HG03135 (cell line): ENCODE data around the gene TEX28.
"Not testable (repeated sequence)": the region's sequence is repeated elsewhere in the genome, so short reads cannot be mapped to it uniquely, and the experiment has no call there.

Source experiments
- ATAC-seq: cut with Tn5 transposase; IDR thresholded peaks from one replicate; pipeline ENCODE4 v1.9.1; 2021; ENCODE audit warnings: mild to moderate bottlenecking, moderate library complexity; ENCODE audit not compliant: unreplicated experiment

The TEX28 gene

DNA sequence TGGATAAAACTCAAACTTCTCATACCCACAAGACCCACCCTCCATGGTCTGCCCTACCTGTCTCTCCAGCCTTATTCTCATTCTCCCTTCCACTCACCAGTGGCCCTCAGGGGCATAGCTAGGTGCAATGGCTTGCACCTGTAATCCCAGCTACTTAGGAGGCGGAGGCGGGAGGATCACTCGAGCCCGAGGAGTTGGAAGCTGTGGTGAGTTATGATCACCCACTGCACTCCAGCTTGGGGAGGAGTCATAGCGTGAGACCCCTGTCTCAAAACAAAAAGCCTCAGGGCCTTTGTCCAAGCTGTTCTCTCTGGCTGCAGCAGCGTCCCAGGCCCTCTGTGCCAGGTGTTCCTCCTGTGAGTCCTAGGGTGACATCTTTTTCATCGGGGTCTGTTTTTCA is 17.2 kb upstream of the TEX28 start:
- no peak for ATAC-seq

DNA sequence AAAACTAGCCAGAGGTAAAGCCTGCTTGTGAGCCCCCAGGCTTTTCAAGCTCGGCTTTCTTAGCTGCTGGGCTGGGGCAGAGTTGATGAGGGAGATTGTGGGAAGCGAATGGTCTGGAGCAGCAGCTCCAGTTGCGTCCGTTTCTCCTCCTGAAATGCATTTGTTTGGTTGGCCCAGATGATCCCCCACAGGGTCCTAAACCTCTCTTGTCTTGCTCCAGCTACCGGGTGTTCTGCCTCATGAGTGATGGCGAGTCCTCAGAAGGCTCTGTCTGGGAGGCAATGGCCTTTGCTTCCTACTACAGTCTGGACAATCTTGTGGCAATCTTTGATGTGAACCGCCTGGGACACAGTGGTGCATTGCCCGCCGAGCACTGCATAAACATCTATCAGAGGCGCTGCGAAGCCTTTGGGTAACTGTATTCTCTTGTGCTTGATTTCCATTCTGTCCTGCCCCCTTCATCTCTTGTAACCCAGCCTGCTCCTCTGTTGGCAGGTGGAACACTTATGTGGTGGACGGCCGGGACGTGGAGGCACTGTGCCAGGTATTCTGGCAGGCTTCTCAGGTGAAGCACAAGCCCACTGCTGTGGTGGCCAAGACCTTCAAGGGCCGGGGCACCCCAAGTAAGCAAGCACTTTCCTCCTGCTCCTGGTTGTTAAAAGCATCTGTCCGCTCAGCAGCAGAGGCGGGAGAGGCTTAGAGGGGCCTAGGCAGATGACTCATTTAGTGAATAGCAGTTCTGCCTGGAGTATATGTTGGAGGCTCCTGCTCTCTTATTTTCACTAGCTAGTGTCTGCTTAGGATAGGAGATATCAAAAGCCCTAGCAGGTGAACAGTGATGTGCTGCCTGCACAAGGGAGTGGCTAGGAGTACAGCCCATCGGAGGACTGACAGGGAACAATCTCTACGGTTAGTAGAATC is 16.0 kb upstream of the TEX28 start:
- ATAC-seq: no peak

DNA sequence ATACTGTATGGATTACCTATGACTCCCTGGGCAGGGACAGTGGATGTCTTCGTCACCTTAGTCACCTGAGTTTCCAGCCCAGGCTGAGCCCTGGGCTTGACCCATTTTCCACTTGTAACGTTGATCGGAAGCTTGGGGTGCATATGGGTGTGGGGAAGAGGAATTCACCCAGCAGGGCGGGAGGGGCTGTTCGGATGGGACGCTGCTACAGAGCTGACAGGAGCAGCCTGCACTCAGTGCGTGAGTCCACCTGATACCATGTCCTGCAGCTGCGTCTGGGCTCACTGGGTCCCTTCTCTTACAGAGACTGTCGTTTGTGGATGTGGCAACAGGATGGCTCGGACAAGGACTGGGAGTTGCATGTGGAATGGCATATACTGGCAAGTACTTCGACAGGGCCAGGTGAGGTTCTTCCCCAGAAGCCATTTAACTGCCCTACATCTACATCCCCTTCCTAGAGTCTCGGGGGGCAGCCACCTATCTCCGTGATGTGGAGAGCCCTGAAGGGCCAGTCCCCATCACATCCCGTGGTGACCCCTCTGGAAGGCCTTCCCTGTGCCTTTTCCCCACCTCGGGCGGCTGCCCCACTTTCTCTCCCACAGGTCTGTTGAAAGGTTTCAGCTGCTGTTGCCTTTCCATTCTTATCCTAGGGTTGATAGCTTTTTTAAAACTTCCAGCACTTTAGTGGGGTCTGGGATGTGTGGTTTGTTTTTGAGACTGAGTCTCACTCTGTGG is 14.3 kb upstream of the TEX28 start:
- ATAC-seq: no peak

DNA sequence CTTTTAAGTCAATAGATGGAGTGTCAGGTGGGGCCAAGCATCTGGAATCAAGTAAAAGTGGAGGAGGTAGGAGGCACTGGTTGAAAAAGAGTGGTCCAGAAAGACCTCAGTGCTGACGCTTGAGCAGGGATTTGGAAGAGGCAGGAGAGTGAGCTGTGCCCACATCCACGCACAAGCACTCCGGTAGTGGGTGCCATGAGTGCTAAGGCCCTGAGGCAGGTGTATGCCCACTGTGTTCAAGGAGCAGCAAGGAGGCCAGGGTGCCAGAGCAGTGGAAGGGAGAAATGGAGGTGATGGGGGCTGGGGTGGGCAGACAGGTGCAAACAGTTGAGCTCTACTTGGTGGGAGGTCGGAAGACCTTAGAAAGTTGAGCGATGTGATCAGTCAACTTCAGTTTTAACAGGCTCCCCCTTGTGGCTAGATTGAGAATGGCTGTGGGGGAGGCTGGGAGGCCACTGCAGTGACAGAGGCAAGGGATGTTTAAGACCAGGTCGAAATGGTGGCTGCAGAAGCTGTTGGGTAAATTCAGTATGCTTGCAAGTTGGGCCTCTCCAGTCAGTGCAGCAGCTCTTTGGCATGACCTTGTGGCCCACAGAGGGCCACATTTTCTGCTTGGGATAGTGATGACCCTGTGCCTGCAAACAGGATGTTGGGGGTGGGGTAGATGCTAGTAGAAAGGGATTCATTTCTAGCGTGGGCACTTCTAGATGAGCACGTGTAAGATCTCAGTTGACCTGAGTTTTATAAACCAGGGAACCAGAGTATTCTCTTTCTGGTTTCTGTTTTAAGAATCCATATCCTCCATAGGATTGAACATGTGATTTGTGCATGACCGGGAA is 13.4 kb upstream of the TEX28 start:
- no peak for ATAC-seq

GRCh38 chrX:154307202-154307601 is 12.3 kb upstream of the TEX28 start:
- no peak for ATAC-seq

GRCh38 chrX:154305541-154306205 is 10.7 kb upstream of the TEX28 start:
- ATAC-seq: no peak

DNA sequence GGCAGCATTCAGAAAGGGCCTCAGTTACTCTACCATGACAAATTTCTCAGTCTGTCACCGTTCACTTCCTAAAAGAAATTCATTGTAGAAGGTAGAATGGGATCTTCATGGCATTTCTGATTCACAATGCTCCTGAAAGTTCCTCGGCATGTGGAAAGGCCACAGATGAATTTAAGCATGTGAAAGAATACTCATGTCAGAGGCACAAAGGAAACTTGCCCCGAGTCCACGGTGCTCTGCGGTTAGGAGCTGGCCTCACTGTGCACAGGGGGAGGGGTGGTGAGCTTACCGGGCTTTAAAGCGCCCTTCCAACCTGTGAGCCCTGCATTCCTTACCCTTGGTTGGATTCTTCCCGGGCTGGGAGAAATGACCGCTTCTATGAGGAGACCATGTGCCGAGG is 9.9 kb upstream of the TEX28 start:
- ATAC-seq: no peak

- ATAC-seq: no peak
Measured at GRCh38 chrX:154303476-154303875, 8.6 kb upstream of the TEX28 start.

DNA sequence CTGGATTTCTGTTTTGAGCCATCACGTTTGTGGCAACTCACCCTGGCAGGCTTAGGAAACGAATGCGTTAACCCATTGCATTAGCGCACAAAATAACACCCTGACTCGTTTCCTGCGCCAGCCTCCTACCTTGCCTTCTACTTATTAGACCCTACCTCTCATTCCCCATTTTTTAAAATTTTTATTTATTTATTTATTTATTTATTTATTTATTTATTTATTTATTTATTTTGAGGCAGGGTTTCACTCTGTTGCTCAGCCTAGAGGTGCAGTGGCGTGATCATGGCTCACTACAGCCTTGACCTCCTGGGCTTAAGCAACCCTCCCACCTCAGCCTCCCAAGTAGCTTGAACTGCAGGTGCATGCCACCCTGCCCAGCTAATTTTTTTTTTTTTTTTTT is 8.1 kb upstream of the TEX28 start:
- ATAC-seq: not testable (repeated sequence)

DNA sequence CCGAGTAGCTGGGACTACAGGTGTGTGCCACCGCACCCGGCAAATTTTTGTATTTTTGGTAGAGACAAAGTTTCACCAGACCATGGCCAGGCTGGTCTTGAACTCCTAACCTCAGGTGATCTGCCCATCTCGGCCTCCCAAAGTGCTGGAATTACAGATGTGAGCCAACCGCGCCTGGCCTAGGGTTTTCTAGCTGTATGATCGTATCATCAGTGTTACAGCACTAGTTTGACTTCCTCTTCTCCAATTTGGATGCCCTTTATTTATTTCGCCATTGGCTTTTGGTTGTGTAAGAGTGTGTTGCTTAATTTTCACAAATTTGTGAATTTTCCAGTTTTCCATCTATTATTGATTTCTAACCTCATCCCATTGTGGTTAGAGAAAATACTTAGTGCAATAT is 5.9 kb upstream of the TEX28 start:
- ATAC-seq: no peak

DNA sequence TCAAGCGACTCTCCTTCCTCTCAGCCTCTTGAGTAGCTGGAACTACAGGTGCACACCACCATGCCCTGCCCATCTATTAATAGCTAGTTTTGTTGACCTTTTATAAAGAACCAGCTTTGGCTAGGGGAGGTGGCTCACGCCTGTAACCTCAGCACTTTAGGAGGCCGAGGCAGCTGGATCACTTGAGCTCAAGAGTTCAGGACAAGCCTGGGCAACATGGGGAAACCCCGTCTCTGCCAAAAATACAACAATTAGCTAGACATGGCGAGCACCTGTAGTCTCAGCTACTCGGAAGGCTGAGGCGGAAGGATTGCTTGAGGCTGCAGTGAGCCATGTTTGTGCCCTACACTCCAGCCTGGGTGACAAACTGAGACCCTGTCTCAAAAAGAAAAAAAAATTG is 3.4 kb upstream of the TEX28 start:
- no peak for ATAC-seq

- ATAC-seq: no peak
Measured at GRCh38 chrX:154296731-154297130, 1.8 kb upstream of the TEX28 start.

DNA sequence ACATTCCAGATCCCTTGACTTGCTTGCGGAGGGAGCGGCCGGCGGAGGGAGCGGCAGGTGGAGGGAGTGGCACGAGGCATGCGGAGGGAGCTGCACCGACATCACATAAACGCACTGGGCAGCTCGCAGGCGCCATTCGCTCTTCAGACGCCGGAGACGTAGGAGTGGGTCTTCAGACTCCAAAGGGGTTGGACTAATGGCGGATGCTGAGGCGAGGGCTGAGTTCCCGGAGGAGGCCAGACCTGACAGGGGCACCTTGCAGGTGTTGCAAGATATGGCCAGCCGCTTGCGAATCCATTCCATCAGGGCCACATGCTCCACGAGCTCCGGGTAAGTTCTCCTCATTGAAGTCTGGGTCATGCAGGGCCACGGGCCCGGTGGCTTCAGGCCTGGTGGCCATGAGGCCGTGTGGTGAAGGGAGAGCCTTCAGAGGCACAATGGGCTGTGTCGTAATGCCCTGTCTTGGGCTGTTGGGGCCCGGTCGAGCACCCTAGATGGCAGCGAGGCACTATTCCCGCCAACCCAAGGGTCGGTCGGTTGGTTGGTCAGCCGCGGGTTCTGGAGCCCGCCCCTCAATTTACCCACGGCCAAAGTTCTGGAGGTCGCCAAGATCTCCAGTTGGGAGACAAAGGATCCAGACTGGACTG is 863 bp upstream of the TEX28 start, which contains the start of gene TKTL1:
Gene TKTL1, plus strand, starts transcription at position 132 of the 647 bp plus-strand sequence. Its CDS starts 65 bp downstream, at position 197.
- ATAC-seq: no peak

GRCh38 chrX:154286406-154286805 is 8.5 kb downstream of the TEX28 start:
- ATAC-seq: not testable (repeated sequence)

- ATAC-seq: not testable (repeated sequence)
Measured at GRCh38 chrX:154284489-154285338, 10.2 kb downstream of the TEX28 start.

DNA sequence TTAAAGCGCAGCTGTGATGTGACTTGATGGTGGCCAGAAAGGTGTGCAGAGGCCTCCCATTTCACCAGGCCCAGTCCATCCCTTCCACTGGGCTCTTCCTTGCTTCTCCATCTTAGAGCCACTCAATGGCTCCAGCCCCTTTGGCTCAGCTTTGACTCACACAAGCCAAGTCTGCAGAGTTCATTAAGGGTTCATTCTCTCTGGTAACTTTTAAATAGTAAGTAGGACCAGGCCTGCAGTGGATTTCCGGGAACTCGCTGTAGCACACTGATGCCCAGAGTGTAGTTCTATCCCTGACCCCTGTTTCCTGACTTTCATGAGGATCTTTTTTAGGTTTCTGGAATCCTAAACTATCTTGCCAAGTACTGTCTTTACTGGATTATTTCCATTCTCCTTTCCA is 25.7 kb downstream of the TEX28 start:
- ATAC-seq: not testable (repeated sequence)

DNA sequence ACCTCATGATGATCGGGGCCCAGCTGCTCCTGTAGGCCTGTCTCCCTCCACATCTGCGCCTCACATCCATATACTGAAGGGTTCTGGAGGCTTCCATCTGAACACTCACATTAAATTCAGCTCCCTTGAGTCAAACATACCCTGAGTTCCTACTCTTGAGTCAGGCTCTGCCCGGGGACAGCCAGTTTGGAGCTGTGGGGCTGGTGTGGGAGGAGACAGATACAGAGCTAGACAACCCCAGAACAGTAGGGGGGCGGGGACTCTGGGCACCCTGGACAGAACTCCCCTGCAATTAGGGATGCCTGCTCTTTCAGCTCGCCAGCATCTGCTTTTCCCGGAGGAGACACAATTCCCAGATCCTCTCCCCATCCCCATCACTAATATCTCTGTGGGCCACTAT is 31.9 kb downstream of the TEX28 start:
- not testable (repeated sequence) for ATAC-seq

GRCh38 chrX:154258711-154259110 is 36.2 kb downstream of the TEX28 start:
- not testable (repeated sequence) for ATAC-seq

DNA sequence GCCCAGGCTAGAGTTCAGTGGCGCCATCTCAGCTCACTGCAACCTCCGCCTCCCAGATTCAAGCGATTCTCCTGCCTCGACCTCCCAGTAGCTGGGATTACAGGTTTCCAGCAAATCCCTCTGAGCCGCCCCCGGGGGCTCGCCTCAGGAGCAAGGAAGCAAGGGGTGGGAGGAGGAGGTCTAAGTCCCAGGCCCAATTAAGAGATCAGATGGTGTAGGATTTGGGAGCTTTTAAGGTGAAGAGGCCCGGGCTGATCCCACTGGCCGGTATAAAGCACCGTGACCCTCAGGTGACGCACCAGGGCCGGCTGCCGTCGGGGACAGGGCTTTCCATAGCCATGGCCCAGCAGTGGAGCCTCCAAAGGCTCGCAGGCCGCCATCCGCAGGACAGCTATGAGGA is 37.6 kb downstream of the TEX28 start, which contains the start of gene OPN1MW3:
Gene OPN1MW3, plus strand, starts transcription at position 301 of the 400 bp plus-strand sequence. Its CDS starts 38 bp downstream, at position 339.
- not testable (repeated sequence) for ATAC-seq
